Kidney epithelial cell (primary cell): ENCODE measurements around the gene THBD. TPM values are rescaled to one million over a fixed set of nuclear protein-coding genes. Genes with fewer than 3 reads are reported as not detected.

Experiments used
- DNase-seq: peaks from one replicate; pipeline ENCODE4 v3.0.0-alpha.2; 2010; ENCODE audit warnings: low read depth
- H3K27me3 ChIP-seq: 2 replicates; pipeline ENCODE4 v1.6.0; 2011; ENCODE audit warnings: low read length; ENCODE audit not compliant: control insufficient read depth, insufficient read depth
- H3K36me3 ChIP-seq: 2 replicates; pipeline ENCODE4 v1.5.1; 2011; ENCODE audit warnings: low read length; ENCODE audit not compliant: control insufficient read depth, insufficient read depth
- H3K4me3 ChIP-seq: 2 replicates; pipeline ENCODE4 v1.5.1; 2011; ENCODE audit warnings: low read depth, mild to moderate bottlenecking, control low read depth, low read length
- CTCF ChIP-seq: IDR thresholded peaks from 2 replicates; pipeline ENCODE4 v1.5.1; 2011; ENCODE audit warnings: mild to moderate bottlenecking, moderate library complexity, low read length, control low read depth, inconsistent platforms; ENCODE audit not compliant: insufficient read depth, poor library complexity, severe bottlenecking
- total RNA-seq: library from RNA; depleted of rRNA; stranded (reverse); fragments of >200 nt; gene quantifications from 2 replicates; pipeline ENCODE4 v1.2.3, GENCODE V29; 2015

The THBD gene
- total RNA-seq, 1 donor from 2014 or later = 17.1 TPM

DNA sequence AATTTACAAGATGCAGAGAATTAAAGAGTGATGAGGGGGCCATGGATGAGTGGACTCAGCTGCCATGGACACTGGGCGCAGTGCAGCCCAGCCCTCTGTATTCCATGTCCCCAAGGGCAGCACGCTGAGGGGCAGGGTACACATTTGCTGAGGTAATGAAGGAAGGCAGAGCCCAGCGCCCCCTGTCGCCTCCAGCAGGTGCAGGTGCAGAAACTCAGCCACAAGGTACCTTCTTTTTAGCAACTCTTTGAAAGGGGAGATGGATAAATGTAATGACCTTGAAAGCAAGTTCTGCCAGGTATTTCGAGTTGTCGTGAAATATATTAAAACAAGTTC is 29.5 kb upstream of the THBD start:
- no peak overlapping the region for H3K4me3 ChIP-seq
- H3K36me3 ChIP-seq = no peaks in the 10 kb centered on the region
- H3K27me3 ChIP-seq = peaks cover 3% of the 10 kb centered on the region
- peak; percentile 10 for TF ChIP-seq CTCF
- DNase-seq = no peak

DNA sequence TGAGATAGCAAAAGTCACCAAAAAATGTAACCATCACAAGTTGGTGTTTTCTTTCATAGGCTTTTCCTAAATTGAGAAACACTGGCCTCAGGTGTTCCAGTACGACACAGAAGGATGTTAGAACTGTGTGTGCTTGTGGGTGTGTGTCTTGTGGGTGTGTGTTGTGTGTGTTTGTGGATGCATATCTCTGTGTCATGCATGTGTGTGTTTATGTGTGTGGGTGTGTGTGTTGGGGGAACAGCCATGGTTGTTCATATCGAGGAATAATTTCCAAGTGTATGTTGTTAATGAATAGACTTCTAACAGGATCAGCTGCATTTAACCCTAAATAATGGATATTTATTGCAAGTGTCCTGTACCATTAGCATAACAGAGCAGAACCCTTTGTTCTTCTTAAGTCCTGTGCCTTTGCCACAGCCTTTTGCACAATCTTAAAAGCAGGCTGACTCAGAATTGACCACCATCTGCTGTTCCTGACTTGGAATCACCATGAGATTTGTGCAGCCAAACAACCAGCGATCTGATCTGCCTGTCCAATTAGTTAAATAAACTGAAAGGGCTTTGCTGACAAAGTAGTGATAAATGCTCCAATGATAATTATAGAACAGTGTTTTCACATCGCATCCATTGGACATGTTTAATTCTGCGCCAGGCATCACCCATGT is 29.0 kb upstream of the THBD start:
- DNase-seq = no peak
- TF ChIP-seq CTCF = no peak
- no peaks in the 10 kb centered on the region for H3K36me3 ChIP-seq
- H3K27me3 ChIP-seq = peaks cover 3% of the 10 kb centered on the region
- no peak overlapping the region for H3K4me3 ChIP-seq

DNA sequence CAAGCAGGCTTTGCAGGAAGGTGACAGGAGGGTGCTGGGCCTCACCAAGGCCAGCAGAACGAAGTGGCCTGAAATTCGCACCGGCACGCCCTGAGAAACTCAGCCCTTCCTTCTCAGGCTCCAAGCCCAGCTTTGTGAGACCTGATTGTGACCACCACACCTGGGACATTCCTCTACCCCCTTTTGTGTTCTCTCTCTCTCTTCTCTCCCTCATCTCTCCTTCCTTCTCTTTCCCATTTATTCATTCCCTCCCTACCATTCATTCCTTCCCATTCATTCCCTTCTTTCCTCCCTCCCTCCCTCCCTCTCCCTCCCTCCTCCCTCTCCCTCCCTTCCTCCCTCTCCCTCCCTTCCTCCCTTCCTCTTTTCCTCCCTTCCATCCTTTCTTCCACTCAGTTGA is 27.8 kb upstream of the THBD start:
- H3K4me3 ChIP-seq = no peak overlapping the region
- no peaks in the 10 kb centered on the region for H3K36me3 ChIP-seq
- DNase-seq = no peak
- H3K27me3 ChIP-seq = peaks cover 3% of the 10 kb centered on the region
- TF ChIP-seq CTCF = no peak

- TF ChIP-seq CTCF = no peak
- Histone ChIP-seq H3K27me3 (peaks cover 2% of the 10 kb centered on the region), H3K36me3 (no peaks in the 10 kb centered on the region), H3K4me3 (no peak overlapping the region)
- DNase-seq = no peak
Measured at GRCh38 chr20:23074052-23074451, 24.6 kb upstream of the THBD start.

- Histone ChIP-seq H3K4me3 (no peak overlapping the region), H3K36me3 (no peaks in the 10 kb centered on the region), H3K27me3 (no peaks in the 10 kb centered on the region)
- DNase-seq = no peak
- no peak for TF ChIP-seq CTCF
Measured at GRCh38 chr20:23072892-23073586, 23.6 kb upstream of the THBD start.

GRCh38 chr20:23071996-23072395 is 22.5 kb upstream of the THBD start:
- H3K36me3 ChIP-seq = no peaks in the 10 kb centered on the region
- no peak for TF ChIP-seq CTCF
- H3K27me3 ChIP-seq = peaks cover 2% of the 10 kb centered on the region
- no peak for DNase-seq
- H3K4me3 ChIP-seq = no peak overlapping the region
